Measurements from ENCODE around the gene PGR. TPM values are rescaled to one million over a fixed set of nuclear protein-coding genes. Genes with fewer than 3 reads are reported as not detected.

Gene PGR
- total RNA-seq, 3 donors from 2014 or later (not counting 1 experiment from before 2014, with no cell fraction given): not detected

DNA sequence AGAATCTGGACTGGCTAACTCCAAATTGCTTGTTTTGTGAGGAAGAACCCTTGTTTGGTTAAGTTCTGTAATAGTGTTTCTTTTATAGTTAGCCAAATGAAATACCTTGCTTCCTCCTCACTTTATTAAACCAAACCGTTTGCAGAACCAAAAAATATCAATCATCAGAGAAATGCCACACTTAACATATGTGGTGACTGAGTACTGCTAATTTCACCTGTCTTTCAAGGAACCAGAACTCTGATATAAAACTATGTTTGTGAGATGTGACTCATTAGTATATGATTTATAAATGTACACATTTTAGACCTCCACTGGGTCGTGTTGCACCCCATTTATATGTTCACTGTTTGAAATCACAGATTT, 119.9 kb downstream of the PGR start:
- DNase-seq: no peak
- ATAC-seq: no peak
- H3K36me3 ChIP-seq (ENCODE audit: control insufficient read depth, insufficient read depth, low read length): no peaks in the 10 kb centered on the region
- WGBS (ENCODE audit: insufficient coverage): no CpG with 5 or more reads among the region's 2 CpGs
- H3K9me3 ChIP-seq (ENCODE audit: control insufficient read depth, insufficient read depth, low read length): no peaks in the 10 kb centered on the region
- no peaks in the 10 kb centered on the region for H3K27me3 ChIP-seq (ENCODE audit: control insufficient read depth, insufficient read depth, low read length)
- no peak overlapping the region for H3K4me3 ChIP-seq (ENCODE audit: low read length)
- no peak overlapping the region for H3K27ac Mint-ChIP-seq
- H3K4me3 Mint-ChIP-seq: no peak overlapping the region
- H3K9me3 Mint-ChIP-seq: peaks cover 3 to 8% of the 10 kb centered on the region in 2 donors
- intact Hi-C loops (cut with micrococcal nuclease): no loop called here
- no peaks in the 10 kb centered on the region for H3K36me3 Mint-ChIP-seq
- TF ChIP-seq, protein P1, sequence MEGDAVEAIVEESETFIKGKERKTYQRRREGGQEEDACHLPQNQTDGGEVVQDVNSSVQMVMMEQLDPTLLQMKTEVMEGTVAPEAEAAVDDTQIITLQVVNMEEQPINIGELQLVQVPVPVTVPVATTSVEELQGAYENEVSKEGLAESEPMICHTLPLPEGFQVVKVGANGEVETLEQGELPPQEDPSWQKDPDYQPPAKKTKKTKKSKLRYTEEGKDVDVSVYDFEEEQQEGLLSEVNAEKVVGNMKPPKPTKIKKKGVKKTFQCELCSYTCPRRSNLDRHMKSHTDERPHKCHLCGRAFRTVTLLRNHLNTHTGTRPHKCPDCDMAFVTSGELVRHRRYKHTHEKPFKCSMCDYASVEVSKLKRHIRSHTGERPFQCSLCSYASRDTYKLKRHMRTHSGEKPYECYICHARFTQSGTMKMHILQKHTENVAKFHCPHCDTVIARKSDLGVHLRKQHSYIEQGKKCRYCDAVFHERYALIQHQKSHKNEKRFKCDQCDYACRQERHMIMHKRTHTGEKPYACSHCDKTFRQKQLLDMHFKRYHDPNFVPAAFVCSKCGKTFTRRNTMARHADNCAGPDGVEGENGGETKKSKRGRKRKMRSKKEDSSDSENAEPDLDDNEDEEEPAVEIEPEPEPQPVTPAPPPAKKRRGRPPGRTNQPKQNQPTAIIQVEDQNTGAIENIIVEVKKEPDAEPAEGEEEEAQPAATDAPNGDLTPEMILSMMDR (IDR thresholded peaks at IDR 0.05): no peak
- no peaks in the 10 kb centered on the region for H3K4me1 ChIP-seq (ENCODE audit: control insufficient read depth, insufficient read depth, low read length)
- H3K4me1 Mint-ChIP-seq: no peaks in the 10 kb centered on the region
- H3K27me3 Mint-ChIP-seq (ENCODE audit: low read depth in 2 of 2): no peaks in the 10 kb centered on the region
- H3K27ac ChIP-seq (ENCODE audit: low read length): no peak overlapping the region

DNA sequence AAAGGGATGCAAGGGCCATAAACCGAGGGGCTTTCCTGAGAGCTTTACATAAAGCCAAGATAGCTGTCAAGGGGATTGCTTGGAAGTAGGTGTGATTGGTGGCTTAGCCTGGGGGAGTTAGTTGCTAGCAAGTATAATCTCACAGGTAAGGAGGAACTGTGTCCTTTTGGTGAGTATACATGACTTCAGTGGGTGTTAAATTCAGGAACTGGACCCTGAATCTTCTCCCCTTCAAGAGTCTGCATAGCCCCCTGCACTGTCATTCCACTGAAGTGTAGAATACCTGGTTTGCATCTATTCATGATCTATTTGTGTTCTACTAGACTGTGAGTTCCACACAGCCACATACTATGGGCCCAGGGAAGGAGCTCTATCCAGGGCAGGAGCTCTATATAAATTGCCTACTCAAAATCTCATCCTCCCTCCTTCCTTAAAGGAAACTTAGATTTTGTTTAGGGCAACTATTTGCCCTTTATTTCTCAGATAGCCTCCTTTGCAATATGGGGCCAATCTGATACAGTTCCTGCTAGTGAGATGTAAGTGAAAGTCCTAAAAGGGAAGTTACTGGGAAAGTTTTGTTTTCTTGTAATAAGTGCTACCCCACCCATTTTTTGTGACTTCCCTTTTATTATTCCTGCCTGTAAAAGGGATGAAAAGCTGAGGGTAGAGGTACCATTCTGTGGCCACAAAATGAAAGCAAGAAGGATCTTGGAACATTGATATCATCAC, 120.5 kb downstream of the PGR start:
- no peak for DNase-seq
- H3K4me1 Mint-ChIP-seq: no peaks in the 10 kb centered on the region
- no peak for ATAC-seq
- no peak overlapping the region for H3K27ac ChIP-seq (ENCODE audit: low read length)
- H3K27me3 Mint-ChIP-seq (ENCODE audit: low read depth in 2 of 2): no peaks in the 10 kb centered on the region
- no peaks in the 10 kb centered on the region for H3K4me1 ChIP-seq (ENCODE audit: control insufficient read depth, insufficient read depth, low read length)
- H3K27me3 ChIP-seq (ENCODE audit: control insufficient read depth, insufficient read depth, low read length): no peaks in the 10 kb centered on the region
- TF ChIP-seq, protein P1 (IDR thresholded peaks at IDR 0.05): no peak
- peaks cover 3 to 8% of the 10 kb centered on the region in 2 donors for H3K9me3 Mint-ChIP-seq
- H3K4me3 Mint-ChIP-seq: no peak overlapping the region
- intact Hi-C loops (cut with micrococcal nuclease): no loop called here
- H3K4me3 ChIP-seq (ENCODE audit: low read length): no peak overlapping the region
- no peaks in the 10 kb centered on the region for H3K9me3 ChIP-seq (ENCODE audit: control insufficient read depth, insufficient read depth, low read length)
- H3K27ac Mint-ChIP-seq: no peak overlapping the region
- WGBS (ENCODE audit: insufficient coverage): 70% methylated on average over 1 of the region's 1 CpG
- H3K36me3 Mint-ChIP-seq: no peaks in the 10 kb centered on the region
- H3K36me3 ChIP-seq (ENCODE audit: control insufficient read depth, insufficient read depth, low read length): no peaks in the 10 kb centered on the region

DNA sequence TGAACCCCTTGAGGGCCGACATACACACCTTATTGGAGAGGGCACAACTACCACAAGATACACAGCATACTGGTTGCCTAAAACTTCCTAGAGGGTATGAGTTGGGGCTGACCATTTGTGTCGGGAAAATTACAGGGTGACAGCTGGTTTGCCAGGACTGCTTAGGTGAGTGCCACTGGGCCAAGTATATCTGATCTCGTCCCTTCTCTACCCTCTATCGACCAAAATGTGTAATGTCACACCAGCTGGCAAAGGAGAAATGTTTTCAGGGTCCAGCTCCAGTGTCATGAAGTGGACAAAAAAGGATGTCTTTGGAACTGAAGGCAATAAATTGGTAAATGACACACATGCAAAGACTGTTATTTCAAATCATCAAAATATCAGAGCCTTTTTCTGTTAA, 126.1 kb downstream of the PGR start:
- H3K27ac Mint-ChIP-seq: no peak overlapping the region
- H3K4me1 Mint-ChIP-seq: no peaks in the 10 kb centered on the region
- 92% methylated on average over 3 of the region's 4 CpGs for WGBS (ENCODE audit: insufficient coverage)
- DNase-seq (no peak), ATAC-seq (no peak)
- intact Hi-C loops (cut with micrococcal nuclease): no loop called here
- no peaks in the 10 kb centered on the region for H3K4me1 ChIP-seq (ENCODE audit: control insufficient read depth, insufficient read depth, low read length)
- H3K27ac ChIP-seq (ENCODE audit: low read length): no peak overlapping the region
- H3K9me3 ChIP-seq (ENCODE audit: control insufficient read depth, insufficient read depth, low read length): no peaks in the 10 kb centered on the region
- no peaks in the 10 kb centered on the region for H3K27me3 Mint-ChIP-seq (ENCODE audit: low read depth in 2 of 2)
- H3K9me3 Mint-ChIP-seq: peaks cover 3 to 6% of the 10 kb centered on the region in 2 donors
- H3K36me3 Mint-ChIP-seq: no peaks in the 10 kb centered on the region
- no peak overlapping the region for H3K4me3 ChIP-seq (ENCODE audit: low read length)
- no peak overlapping the region for H3K4me3 Mint-ChIP-seq
- H3K27me3 ChIP-seq (ENCODE audit: control insufficient read depth, insufficient read depth, low read length): no peaks in the 10 kb centered on the region
- H3K36me3 ChIP-seq (ENCODE audit: control insufficient read depth, insufficient read depth, low read length): no peaks in the 10 kb centered on the region
- TF ChIP-seq, protein P1 (IDR thresholded peaks at IDR 0.05): no peak

DNA sequence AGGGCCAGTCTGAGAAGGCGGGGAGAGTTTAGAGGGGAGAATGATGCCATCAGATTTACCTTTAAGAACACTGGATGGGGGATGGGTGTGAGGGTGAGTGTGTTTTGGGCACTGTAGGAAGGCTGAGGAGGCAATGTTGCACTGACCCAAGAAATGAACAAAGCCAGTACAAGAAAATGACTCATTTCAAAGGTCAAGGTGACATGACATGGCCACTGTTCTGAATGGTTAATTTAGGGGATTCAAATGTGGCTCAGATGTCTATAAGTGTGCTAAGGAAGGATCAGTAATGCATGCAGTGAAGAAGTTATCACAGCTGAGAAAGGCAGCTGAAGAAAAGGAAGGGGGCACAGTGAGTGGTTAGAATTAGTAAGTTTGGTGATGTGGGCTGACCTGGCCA, 129.9 kb downstream of the PGR start:
- ATAC-seq (no peak), DNase-seq (no peak)
- no peaks in the 10 kb centered on the region for H3K4me1 Mint-ChIP-seq
- no peak overlapping the region for H3K4me3 Mint-ChIP-seq
- H3K27me3 ChIP-seq (ENCODE audit: control insufficient read depth, insufficient read depth, low read length): no peaks in the 10 kb centered on the region
- H3K9me3 Mint-ChIP-seq: peaks cover 3 to 4% of the 10 kb centered on the region in 2 donors
- intact Hi-C loops (cut with micrococcal nuclease): no loop called here
- no peaks in the 10 kb centered on the region for H3K9me3 ChIP-seq (ENCODE audit: control insufficient read depth, insufficient read depth, low read length)
- no peaks in the 10 kb centered on the region for H3K4me1 ChIP-seq (ENCODE audit: control insufficient read depth, insufficient read depth, low read length)
- no peaks in the 10 kb centered on the region for H3K27me3 Mint-ChIP-seq (ENCODE audit: low read depth in 2 of 2)
- no peak overlapping the region for H3K4me3 ChIP-seq (ENCODE audit: low read length)
- WGBS (ENCODE audit: insufficient coverage): 84% methylated on average over 1 of the region's 1 CpG
- H3K36me3 ChIP-seq (ENCODE audit: control insufficient read depth, insufficient read depth, low read length): no peaks in the 10 kb centered on the region
- H3K27ac ChIP-seq (ENCODE audit: low read length): no peak overlapping the region
- no peak overlapping the region for H3K27ac Mint-ChIP-seq
- TF ChIP-seq, protein P1 (IDR thresholded peaks at IDR 0.05): no peak
- no peaks in the 10 kb centered on the region for H3K36me3 Mint-ChIP-seq
